Activated CD4-positive, alpha-beta T cell treated with anti-CD3 and anti-CD28 coated beads, Interleukin-2, amount 10 ng/mL, durations not matched to agents 24 days and 14 days (primary cell): ENCODE results near the gene C9orf152. TPM values are rescaled to one million over a fixed set of nuclear protein-coding genes. Genes with fewer than 3 reads are reported as not detected.

Experiments
- DNase-seq: peaks from one replicate; pipeline ENCODE4 v3.0.0; 2022
- H3K27ac Mint-ChIP-seq: one replicate; pipeline ENCODE4 v1.8.0; 2022; ENCODE audit warnings: mild to moderate bottlenecking, mixed read lengths
- H3K27me3 Mint-ChIP-seq: one replicate; pipeline ENCODE4 v1.8.0; 2022; ENCODE audit warnings: mixed read lengths
- H3K36me3 Mint-ChIP-seq: one replicate; pipeline ENCODE4 v1.8.0; 2022; ENCODE audit warnings: low read depth, mild to moderate bottlenecking, mixed read lengths
- H3K4me1 Mint-ChIP-seq: one replicate; pipeline ENCODE4 v1.8.0; 2021; ENCODE audit warnings: mixed read lengths
- H3K4me3 Mint-ChIP-seq: one replicate; pipeline ENCODE4 v1.8.0; 2022; ENCODE audit warnings: mild to moderate bottlenecking, moderate library complexity, mixed read lengths
- H3K9me3 Mint-ChIP-seq: one replicate; pipeline ENCODE4 v1.8.0; 2021; ENCODE audit warnings: mixed read lengths
- intact Hi-C: fragments of 100-400 bp; cut with micrococcal nuclease; formaldehyde crosslinking; loops from one replicate; pipeline ENCODE4 v1.15.1; 2023
- total RNA-seq: library from RNA; stranded (reverse); gene quantifications from 2 replicates; pipeline ENCODE4 v1.2.3, GENCODE V29; 2022

The C9orf152 gene
- total RNA-seq, 1 donor from 2014 or later, result not detected

DNA sequence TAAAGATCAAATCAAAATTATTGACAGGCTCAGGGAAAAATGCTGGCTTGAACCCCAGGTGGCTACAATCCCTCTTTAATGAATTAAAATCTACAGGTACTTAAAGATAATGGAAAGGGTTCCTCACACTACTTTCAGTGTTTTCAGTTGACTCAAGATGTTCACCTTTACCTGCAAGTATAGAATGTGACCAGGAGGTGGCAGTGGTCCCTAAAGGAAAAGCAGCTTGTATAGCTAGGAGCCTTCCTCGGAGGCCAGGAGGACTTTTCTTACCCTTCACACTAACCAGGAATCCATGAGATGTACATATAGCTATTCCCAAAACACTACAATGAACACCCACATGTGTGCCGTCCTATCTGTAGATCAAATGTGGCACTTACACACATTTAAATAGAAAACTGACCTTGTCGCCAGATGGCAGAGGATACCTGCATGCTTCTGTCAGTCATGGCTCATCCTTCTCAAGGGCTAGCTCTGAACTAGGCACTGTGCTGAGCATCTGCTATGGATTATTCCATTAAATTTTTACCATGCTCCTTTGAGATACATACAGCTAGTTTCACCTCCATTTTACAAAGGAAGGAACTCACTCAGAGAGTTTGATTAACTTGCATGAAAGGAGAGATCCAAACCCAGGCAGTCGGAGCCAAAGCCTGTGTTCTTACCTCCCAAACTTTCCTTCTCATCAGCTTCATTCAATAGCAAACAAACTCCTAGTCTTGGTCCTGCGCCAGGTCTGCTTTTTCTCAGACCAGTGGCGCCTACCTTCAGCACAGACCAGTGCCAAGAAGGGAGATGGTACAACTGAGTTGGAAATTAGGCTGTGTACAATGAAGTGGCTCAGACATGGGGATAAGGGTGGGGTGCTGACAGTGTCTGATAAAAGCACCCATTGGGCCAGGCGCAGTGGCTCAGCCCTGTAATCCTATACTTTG lies 24.5 kb downstream of the C9orf152 start:
- peaks cover 7% of the 10 kb centered on the region for H3K9me3 Mint-ChIP-seq
- peak; percentile 88 for DNase-seq
- peaks cover 4% of the 10 kb centered on the region for H3K36me3 Mint-ChIP-seq
- H3K27me3 Mint-ChIP-seq, result peaks cover 5% of the 10 kb centered on the region
- no peak overlapping the region for H3K4me3 Mint-ChIP-seq
- H3K4me1 Mint-ChIP-seq, result peaks cover 13% of the 10 kb centered on the region
- intact Hi-C loops, result loop anchor here (1.0 to 5.0 kb wide), 3 partner anchors 34 to 1114 kb away; no protein-coding TSS in a partner anchor
- H3K27ac Mint-ChIP-seq, result no peak overlapping the region

DNA sequence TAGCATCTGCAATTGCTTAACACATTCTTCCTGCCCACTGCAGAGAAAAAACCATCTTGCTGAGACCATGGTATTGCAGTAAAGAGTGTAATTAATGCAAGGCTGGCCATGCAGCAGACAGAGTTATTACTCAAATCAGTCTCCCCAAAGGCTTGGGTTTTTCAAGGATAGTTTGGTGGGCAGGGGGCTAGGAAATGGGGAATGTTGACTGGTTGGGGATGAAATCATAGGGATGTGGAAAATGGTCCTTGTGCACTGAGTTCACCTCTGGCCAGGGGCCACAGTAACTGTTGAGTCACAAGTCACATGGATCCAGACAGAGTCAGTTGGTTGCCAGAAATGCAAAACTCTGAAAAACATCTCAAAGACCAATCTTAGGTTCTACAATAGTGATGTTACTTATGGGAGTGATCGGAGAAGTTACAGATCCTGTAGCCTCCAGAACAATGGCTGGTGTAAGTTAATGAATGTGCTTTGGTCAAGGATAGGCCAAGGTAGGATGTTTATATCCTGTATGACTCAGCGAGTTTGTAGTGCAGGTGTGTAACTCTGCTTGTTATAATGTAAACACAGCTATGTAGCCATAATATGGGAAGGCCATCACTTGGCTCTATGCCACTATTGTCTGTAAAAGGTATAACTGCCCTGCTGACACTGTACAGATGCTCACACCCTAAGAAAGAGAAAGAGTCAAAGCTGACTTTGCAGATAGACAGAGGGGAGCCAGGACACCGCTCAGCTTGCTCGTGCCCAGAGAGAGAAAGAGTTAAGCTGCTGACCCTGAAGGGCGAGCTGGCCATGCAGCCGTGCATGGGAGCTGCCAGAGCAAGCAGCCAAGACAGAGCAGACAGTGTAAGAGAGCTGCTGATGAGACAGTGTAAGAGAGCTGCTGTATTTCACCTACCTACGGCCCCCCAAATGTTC lies 27.2 kb downstream of the C9orf152 start:
- Mint-ChIP-seq H3K4me3 (no peak overlapping the region), H3K27ac (no peak overlapping the region)
- intact Hi-C loops, result loop anchor here (5.0 kb wide), 1 partner anchor 1117 kb away; no protein-coding TSS in a partner anchor

DNA sequence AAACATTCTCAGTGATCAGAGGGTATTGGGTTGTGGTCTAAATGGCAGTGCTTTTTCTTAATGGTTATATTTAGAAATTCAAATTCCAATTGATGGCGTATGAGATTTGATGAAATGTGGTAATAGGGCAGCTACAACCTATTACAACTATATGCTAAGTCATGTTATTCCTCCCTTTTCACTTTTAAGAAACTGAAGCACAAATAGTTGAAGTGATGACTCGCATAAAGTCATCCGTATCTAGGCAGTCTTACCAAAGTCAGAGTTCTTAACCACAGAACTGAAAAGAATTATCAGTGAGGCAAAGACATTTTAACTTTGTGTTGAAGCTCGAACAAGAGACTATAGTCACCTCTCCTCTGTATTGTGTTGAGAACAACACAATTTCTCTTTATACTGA lies 28.2 kb downstream of the C9orf152 start:
- no peak for DNase-seq
- H3K4me1 Mint-ChIP-seq, result peaks cover 10% of the 10 kb centered on the region
- H3K9me3 Mint-ChIP-seq, result peaks cover 7% of the 10 kb centered on the region
- H3K27ac Mint-ChIP-seq, result no peak overlapping the region
- no peak overlapping the region for H3K4me3 Mint-ChIP-seq
- H3K36me3 Mint-ChIP-seq, result peaks cover 4% of the 10 kb centered on the region
- intact Hi-C loops, result loop anchor here (5.0 kb wide), 1 partner anchor 1118 kb away; no protein-coding TSS in a partner anchor
- H3K27me3 Mint-ChIP-seq, result peaks cover 2% of the 10 kb centered on the region

More for the DNA sequence above, 27.2 kb downstream of the C9orf152 start:
- no peak for DNase-seq
- Mint-ChIP-seq H3K4me1 (peaks cover 10% of the 10 kb centered on the region), H3K9me3 (peaks cover 7% of the 10 kb centered on the region), H3K27me3 (peaks cover 2% of the 10 kb centered on the region), H3K36me3 (peaks cover 4% of the 10 kb centered on the region)

DNA sequence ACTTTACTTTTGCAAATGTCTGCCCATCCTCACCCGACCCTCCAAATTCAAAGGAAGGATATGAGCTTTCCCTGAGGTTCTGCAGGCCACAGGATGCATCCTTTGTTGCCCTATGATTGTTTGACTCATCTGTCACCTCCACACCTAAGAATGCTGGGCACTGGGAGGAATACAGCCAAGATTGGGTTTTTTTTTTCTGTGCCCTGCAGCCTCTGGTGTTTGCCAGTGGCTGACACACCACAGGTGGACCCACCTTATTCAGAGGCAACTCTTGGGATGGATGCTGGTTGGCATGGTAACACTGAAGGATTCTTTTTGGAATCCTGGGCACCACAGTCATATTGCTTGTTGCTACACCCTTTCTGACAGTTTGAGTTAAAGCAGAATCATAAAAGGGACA lies 29.7 kb downstream of the C9orf152 start:
- DNase-seq, result no peak
- intact Hi-C loops, result no loop called here
- Mint-ChIP-seq H3K9me3 (peaks cover 7% of the 10 kb centered on the region), H3K4me1 (peaks cover 12% of the 10 kb centered on the region), H3K4me3 (no peak overlapping the region), H3K27me3 (no peaks in the 10 kb centered on the region), H3K27ac (no peak overlapping the region), H3K36me3 (peaks cover 7% of the 10 kb centered on the region)

DNA sequence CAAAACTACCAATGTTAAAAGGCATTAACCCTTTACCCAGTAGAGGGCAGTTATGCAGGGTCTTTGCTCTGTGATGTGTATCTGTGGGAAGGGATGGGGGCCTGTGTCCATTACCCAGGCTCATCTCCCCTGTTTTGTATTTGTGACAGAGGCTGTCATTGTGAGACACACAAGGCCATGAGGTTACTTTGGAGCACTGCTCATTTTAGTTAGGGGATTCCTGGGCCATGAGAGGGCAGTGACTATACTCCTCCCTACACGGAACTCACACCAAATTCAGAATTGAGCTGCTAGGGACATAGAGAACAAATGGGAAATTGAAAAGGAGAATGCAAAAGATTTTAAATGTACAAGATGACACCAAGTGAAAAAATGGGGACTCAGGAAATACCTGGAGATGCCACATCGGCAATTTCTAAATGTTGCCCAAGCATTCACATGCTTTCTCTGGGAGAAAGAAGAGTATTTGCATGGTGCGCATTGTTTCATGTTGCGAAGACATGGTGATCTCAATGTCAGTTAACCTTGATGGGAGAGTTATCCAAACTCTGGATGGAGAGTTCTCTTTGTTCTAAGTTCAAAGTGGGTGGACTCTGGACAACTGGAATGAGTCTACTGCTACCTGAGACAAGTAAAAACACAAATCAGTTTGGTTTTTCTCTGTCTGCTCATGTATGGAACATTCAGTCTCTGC lies 32.5 kb downstream of the C9orf152 start:
- peaks cover 22% of the 10 kb centered on the region for H3K4me1 Mint-ChIP-seq
- no peak overlapping the region for H3K4me3 Mint-ChIP-seq
- H3K27me3 Mint-ChIP-seq, result no peaks in the 10 kb centered on the region
- H3K9me3 Mint-ChIP-seq, result no peaks in the 10 kb centered on the region
- intact Hi-C loops, result no loop called here
- no peak overlapping the region for H3K27ac Mint-ChIP-seq
- peaks cover 22% of the 10 kb centered on the region for H3K36me3 Mint-ChIP-seq
- DNase-seq, result no peak

DNA sequence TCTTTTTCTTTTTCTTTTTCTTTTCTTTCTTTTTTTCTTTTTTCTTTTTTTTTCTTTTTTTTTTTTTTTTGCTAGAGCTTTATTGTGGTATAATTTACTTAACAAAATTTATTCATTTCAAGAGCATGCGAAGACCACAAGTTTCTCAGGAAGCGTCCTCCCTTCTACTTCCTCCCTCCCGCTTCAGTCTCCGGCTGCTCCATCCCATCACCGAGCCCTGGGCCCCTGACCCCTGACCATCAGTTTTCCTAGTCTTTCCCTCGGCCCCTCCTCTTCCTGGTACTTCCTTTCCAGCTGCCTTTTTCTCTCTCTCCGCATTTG lies 34.7 kb downstream of the C9orf152 start:
- peaks cover 39% of the 10 kb centered on the region for H3K36me3 Mint-ChIP-seq
- H3K4me3 Mint-ChIP-seq, result peak overlapping the region; percentile 56
- H3K27ac Mint-ChIP-seq, result peak overlapping the region; percentile 74
- H3K9me3 Mint-ChIP-seq, result no peaks in the 10 kb centered on the region
- no peaks in the 10 kb centered on the region for H3K27me3 Mint-ChIP-seq
- no peak for DNase-seq
- H3K4me1 Mint-ChIP-seq, result peaks cover 32% of the 10 kb centered on the region
- intact Hi-C loops, result loop anchor here (2.0 kb wide), 1 partner anchor 14 kb away; no protein-coding TSS in a partner anchor

DNA sequence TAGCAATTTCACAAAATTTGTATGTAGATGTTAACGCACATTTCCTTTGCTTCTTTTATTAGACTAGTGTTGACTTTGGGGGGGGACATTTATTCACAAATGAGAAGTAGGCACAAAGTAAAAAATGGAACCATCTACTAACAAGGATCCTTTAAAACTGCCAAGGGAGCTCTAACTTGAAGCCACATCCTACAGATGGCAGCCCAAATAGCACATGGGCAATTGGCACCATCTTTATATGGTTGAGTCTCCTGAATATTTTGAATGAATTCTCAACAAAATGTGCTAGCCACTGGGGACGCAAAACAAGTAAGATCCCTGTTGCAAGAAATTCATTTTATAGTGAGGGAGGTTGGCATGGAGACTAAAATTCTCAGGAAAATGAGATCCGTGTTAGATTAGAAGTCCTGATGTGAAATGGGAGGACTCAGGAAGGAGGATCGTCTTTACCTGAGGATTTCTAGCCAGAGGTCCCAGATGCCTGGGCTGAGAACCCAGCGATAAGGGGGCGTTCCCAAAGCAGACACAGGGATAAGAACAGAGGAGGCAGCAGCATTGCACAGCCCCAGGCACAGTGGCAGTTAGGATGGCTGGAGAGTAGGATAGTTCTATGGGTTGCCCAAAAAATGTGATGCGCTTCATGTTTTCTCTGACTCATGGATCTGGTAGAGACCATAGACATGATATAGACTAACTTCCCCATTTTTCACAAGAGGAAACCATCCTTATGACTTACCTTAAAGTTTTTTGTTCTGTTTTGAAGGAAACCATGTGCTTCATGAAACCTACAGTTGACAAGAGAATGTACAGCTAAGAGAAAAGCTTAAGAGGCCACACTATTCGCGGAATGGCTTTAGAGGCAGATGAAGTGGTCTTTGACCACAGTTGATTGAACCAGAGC lies 37.4 kb downstream of the C9orf152 start:
- H3K36me3 Mint-ChIP-seq, result peaks cover 54% of the 10 kb centered on the region
- peaks cover 42% of the 10 kb centered on the region for H3K4me1 Mint-ChIP-seq
- H3K27me3 Mint-ChIP-seq, result no peaks in the 10 kb centered on the region
- no peaks in the 10 kb centered on the region for H3K9me3 Mint-ChIP-seq
- intact Hi-C loops, result no loop called here
- H3K4me3 Mint-ChIP-seq, result no peak overlapping the region
- H3K27ac Mint-ChIP-seq, result no peak overlapping the region
- DNase-seq, result no peak

DNA sequence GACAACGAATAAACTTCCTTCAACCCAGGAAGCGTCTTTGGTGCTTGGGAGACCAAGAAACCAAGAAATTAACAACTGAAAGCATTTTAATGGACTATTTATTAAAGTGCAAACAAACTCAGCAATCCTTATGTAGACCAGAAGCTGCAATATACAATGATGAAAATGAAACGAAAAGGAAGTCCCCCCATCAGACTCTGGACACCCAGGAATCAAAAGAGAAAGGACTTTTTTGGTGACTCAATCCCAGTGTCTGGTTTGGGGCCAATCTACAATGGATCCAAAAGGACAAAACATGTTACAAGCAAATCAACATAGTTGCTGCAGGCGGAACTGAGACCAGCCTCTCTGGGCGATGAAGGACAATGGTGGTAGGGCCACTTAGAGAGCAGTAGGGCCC lies 39.5 kb downstream of the C9orf152 start:
- Mint-ChIP-seq H3K4me1 (peaks cover 44% of the 10 kb centered on the region), H3K27me3 (no peaks in the 10 kb centered on the region), H3K36me3 (peaks cover 64% of the 10 kb centered on the region), H3K9me3 (no peaks in the 10 kb centered on the region), H3K27ac (peak overlapping the region; percentile 25), H3K4me3 (no peak overlapping the region)
- DNase-seq, result no peak
- intact Hi-C loops, result no loop called here

DNA sequence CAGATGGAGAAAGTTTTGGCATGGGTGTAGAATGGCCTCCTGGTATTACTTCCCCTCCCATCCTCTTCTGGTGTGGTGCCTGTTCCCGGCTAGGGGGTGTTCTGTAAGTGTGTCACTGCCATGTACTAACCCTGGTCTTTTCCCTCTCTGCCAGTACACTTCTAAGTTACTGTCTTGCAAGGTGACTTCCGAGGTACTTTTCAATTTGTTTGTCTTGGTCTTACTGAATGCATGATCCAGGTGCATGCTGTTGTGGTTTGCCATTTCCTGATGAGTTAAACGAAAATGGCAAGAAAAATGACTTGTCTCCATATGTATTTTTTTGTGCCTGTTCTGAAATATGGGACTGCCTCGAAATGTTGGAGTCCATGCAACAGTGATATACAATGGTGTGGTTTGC lies 46.0 kb downstream of the C9orf152 start:
- intact Hi-C loops, result no loop called here
- Mint-ChIP-seq H3K4me3 (peak overlapping the region; percentile 65), H3K4me1 (peaks cover 63% of the 10 kb centered on the region), H3K27ac (peak overlapping the region; percentile 84), H3K27me3 (no peaks in the 10 kb centered on the region), H3K36me3 (peaks cover 63% of the 10 kb centered on the region), H3K9me3 (peaks cover 10% of the 10 kb centered on the region)
- peak; percentile 73 for DNase-seq

DNA sequence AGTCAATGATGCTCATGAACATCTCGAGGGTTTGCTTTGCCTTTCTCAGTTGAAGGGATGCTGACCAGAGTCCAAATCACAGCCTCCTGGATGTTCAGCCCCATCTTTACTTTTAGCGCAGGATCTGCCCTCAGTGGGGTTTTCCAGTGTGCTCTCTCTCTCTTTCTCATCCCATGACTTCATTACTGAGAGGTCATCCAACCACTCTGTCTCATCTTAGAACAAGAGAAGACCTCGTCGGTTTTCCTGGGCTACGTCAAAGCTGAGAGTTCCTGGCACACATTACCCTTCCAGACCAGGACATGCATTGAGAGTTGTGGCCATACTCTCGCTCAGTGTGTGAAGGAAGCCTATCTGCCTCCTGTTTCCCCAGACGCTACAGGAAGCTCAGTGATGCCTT lies 47.3 kb downstream of the C9orf152 start:
- no peaks in the 10 kb centered on the region for H3K27me3 Mint-ChIP-seq
- peak overlapping the region; percentile 65 for H3K4me3 Mint-ChIP-seq
- H3K9me3 Mint-ChIP-seq, result peaks cover 10% of the 10 kb centered on the region
- no peak for DNase-seq
- H3K36me3 Mint-ChIP-seq, result peaks cover 60% of the 10 kb centered on the region
- H3K4me1 Mint-ChIP-seq, result peaks cover 70% of the 10 kb centered on the region
- peak overlapping the region; percentile 84 for H3K27ac Mint-ChIP-seq
- intact Hi-C loops, result no loop called here

DNA sequence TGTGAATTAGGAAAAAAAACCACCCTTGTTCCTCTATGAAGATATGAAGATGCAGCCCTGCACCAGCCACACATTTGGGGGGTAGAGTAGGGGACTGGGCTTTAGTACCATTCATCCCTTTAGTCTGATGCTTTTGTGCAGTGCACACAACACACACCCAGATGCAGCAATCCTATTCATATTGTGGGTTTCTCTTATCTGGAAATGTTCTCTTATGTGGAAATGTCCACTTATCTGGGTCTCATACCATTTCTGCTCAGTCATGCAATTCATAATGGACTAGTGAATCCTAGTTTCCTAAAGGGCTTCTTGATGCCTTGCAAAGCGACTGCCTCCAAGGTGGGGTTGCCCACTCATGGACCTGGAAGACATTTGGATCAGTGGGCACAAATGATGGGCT lies 47.8 kb downstream of the C9orf152 start:
- intact Hi-C loops, result no loop called here
- Mint-ChIP-seq H3K36me3 (peaks cover 60% of the 10 kb centered on the region), H3K27me3 (no peaks in the 10 kb centered on the region), H3K27ac (peak overlapping the region; percentile 65), H3K4me3 (peak overlapping the region; percentile 5), H3K9me3 (peaks cover 10% of the 10 kb centered on the region), H3K4me1 (peaks cover 74% of the 10 kb centered on the region)
- DNase-seq, result no peak

DNA sequence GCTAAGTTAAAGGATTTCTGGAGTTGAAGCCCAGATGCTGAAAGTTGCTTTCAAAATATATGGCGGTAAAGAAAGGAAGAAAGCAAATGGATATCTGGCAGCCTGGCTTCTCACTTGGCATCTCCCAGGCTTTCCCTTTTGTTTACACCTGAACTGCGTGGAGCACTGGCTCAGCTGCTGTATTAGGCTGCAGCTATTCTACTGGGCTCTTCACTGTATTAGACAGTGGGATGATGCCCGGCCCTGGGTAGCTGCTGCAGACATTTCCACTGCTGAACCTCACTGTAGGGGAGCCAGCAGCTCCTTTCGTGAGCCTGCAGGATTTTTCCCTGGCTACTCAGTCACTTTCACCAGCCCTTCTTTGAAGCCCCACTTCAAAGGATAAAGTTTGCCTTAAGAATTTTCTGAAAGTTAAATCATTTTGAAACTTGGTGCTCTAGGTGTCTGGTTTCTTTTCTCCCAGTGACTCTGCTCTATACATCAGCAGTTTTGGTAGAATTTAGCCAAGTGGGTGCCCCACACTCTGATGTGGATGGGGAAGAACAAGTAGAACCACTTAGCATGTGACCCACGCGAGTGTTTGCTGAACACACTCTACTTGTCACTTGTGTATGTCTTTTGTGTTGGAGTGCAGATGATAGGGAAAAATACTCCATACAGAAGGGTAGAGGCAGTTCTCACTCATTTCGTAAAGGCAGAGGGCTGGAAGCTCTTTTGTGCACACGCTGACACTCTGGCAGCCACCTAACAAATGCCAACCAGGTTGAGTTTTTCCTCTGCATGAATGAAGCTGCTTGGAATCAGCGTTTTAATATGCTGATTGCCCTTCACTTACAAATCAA lies 49.9 kb downstream of the C9orf152 start:
- Mint-ChIP-seq H3K9me3 (peaks cover 10% of the 10 kb centered on the region), H3K27me3 (no peaks in the 10 kb centered on the region), H3K4me3 (peak overlapping the region; percentile 73), H3K27ac (peak overlapping the region; percentile 54), H3K4me1 (peaks cover 90% of the 10 kb centered on the region), H3K36me3 (peaks cover 54% of the 10 kb centered on the region)
- intact Hi-C loops, result loop anchor here (1.0 to 10.0 kb wide), 3 partner anchors 10 to 1053 kb away; no protein-coding TSS in a partner anchor
- peak; percentile 69 for DNase-seq
